Activated CD4-positive, alpha-beta T cell treated with anti-CD3 and anti-CD28 coated beads for 1 hour (primary cell): ENCODE measurements around the gene MMP24OS.
A peak's percentile ranks its signal among the peaks of the same experiment; 100 is the strongest.

Source experiments
- DNase-seq: peaks from one replicate; pipeline ENCODE4 v3.0.0-alpha.2; 2020

MMP24OS gene

GRCh38 chr20:35305682-35306556, 28.0 kb upstream of the MMP24OS start:
- peak; percentile 17 for DNase-seq

GRCh38 chr20:35304956-35305355, 27.0 kb upstream of the MMP24OS start:
- DNase-seq: no peak

- peak; percentile 69 for DNase-seq
Observed at GRCh38 chr20:35303735-35304491, 26.0 kb upstream of the MMP24OS start.

GRCh38 chr20:35303382-35303734, 25.4 kb upstream of the MMP24OS start:
- no peak for DNase-seq

GRCh38 chr20:35302421-35303335, 24.8 kb upstream of the MMP24OS start:
- no peak for DNase-seq

- DNase-seq: no peak
Observed at GRCh38 chr20:35301426-35301825, 23.5 kb upstream of the MMP24OS start.

- no peak for DNase-seq
Observed at GRCh38 chr20:35300469-35301262, 22.7 kb upstream of the MMP24OS start.

- no peak for DNase-seq
Observed at GRCh38 chr20:35299780-35300179, 21.9 kb upstream of the MMP24OS start.

GRCh38 chr20:35298264-35298663, 20.3 kb upstream of the MMP24OS start:
- DNase-seq: no peak

- no peak for DNase-seq
Observed at GRCh38 chr20:35297740-35298139, 19.8 kb upstream of the MMP24OS start.

GRCh38 chr20:35297155-35297554, 19.2 kb upstream of the MMP24OS start:
- DNase-seq: no peak

- DNase-seq: no peak
Observed at GRCh38 chr20:35296101-35296554, 18.2 kb upstream of the MMP24OS start.

GRCh38 chr20:35295674-35296073, 17.8 kb upstream of the MMP24OS start:
- DNase-seq: no peak

- DNase-seq: no peak
Observed at GRCh38 chr20:35295058-35295457, 17.1 kb upstream of the MMP24OS start.

GRCh38 chr20:35294293-35294685, 16.4 kb upstream of the MMP24OS start:
- DNase-seq: no peak

GRCh38 chr20:35293303-35294292, 15.7 kb upstream of the MMP24OS start:
- no peak for DNase-seq

GRCh38 chr20:35292504-35293285, 14.8 kb upstream of the MMP24OS start:
- DNase-seq: no peak

- DNase-seq: no peak
Observed at GRCh38 chr20:35291654-35292503, 14.0 kb upstream of the MMP24OS start, which contains the start of gene FAM83C. Gene FAM83C, minus strand, starts transcription at chr20:35292425. Its CDS starts 121 bp downstream, at chr20:35292304.

GRCh38 chr20:35290887-35291417, 13.0 kb upstream of the MMP24OS start:
- DNase-seq: no peak
